Measurements from ENCODE around the gene GPR21. TPM values are rescaled to one million over a fixed set of nuclear protein-coding genes. Genes with fewer than 3 reads are reported as not detected.

The GPR21 gene
- total and polyA plus RNA-seq, 2 of the 13 experiments (the other 11 are each of a cell fraction or from before 2014, with no cell fraction given): 0.29 to 0.32 TPM

DNA sequence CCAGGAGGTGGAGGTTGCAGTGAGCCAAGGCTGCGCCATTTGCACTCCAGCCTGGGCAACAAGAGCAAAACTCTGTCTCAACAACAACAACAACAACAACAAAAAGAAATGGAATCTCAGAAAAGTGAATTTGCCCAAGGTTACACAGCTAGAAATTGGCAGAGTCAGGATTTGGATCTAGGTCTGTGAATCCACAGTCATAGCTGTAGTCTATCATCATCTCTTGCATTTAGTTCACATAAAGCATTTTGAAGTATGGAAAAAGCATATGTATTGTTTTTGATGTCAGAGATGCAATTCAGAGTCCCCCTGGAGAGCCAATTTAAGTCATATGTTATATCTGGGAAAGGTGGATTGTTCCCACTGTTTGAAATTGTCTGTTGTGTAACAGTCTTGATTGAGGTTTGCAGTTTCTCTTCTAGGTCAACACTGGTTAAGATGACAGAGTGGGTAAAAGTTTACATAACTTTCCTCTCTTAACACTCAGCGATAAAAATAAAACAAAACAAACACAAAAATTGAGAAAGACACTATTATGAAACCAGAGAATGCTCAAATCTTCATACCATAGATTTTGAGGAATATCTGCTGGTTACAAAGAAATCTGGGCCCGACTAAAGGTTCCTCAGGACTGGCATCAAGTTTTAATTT, 21.5 kb upstream of the GPR21 start (continued):
- TF ChIP-seq HNRNPK (IDR thresholded peaks at IDR 0.05; ENCODE audit: low read depth, low read length, poor library complexity, severe bottlenecking) (no peak), PITX1 (CRISPR knock-in tag; IDR thresholded peaks at IDR 0.05) (no peak), ATF1 (CRISPR knock-in tag; IDR thresholded peaks at IDR 0.05) (no peak), RXRA (CRISPR knock-in tag; IDR thresholded peaks at IDR 0.05) (no peak), EED (CRISPR knock-in tag; IDR thresholded peaks at IDR 0.05) (no peak), ZNF546 (CRISPR knock-in tag; conservative IDR thresholded peaks at IDR 0.05) (no peak), ISX (CRISPR knock-in tag; conservative IDR thresholded peaks at IDR 0.05) (no peak), SOX5 (CRISPR knock-in tag; IDR thresholded peaks at IDR 0.05; ENCODE audit: borderline replicate concordance) (peak; percentile 79; the same call in 1 of the 2 replicates), RBM22 (optimal IDR thresholded peaks at IDR 0.05; ENCODE audit: low read length) (no peak), MTF1 (CRISPR knock-in tag; IDR thresholded peaks at IDR 0.05) (no peak), ZBTB1 (CRISPR knock-in tag; IDR thresholded peaks at IDR 0.05; ENCODE audit: borderline replicate concordance) (no peak), ZNF816 (CRISPR knock-in tag; IDR thresholded peaks at IDR 0.05; ENCODE audit: borderline replicate concordance) (no peak), KDM6A (CRISPR knock-in tag; IDR thresholded peaks at IDR 0.05; ENCODE audit: low read depth) (no peak), ZNF782 (CRISPR knock-in tag; IDR thresholded peaks at IDR 0.05; ENCODE audit: borderline replicate concordance) (no peak), RAD21 (CRISPR knock-in tag; IDR thresholded peaks at IDR 0.05) (no peak), TARDBP (CRISPR knock-in tag; IDR thresholded peaks at IDR 0.05) (no peak; the same call in 1 of the 2 replicates), NKX3-1 (CRISPR knock-in tag; IDR thresholded peaks at IDR 0.05) (no peak), ZNF552 (CRISPR knock-in tag; IDR thresholded peaks at IDR 0.05; ENCODE audit: borderline replicate concordance) (no peak), ZNF614 (CRISPR knock-in tag; IDR thresholded peaks at IDR 0.05; ENCODE audit: borderline replicate concordance) (no peak)
- TF ChIP-seq, protein P1, sequence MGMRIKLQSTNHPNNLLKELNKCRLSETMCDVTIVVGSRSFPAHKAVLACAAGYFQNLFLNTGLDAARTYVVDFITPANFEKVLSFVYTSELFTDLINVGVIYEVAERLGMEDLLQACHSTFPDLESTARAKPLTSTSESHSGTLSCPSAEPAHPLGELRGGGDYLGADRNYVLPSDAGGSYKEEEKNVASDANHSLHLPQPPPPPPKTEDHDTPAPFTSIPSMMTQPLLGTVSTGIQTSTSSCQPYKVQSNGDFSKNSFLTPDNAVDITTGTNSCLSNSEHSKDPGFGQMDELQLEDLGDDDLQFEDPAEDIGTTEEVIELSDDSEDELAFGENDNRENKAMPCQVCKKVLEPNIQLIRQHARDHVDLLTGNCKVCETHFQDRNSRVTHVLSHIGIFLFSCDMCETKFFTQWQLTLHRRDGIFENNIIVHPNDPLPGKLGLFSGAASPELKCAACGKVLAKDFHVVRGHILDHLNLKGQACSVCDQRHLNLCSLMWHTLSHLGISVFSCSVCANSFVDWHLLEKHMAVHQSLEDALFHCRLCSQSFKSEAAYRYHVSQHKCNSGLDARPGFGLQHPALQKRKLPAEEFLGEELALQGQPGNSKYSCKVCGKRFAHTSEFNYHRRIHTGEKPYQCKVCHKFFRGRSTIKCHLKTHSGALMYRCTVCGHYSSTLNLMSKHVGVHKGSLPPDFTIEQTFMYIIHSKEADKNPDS (CRISPR knock-in tag; IDR thresholded peaks at IDR 0.05): no peak
- TF ChIP-seq, protein P2, sequence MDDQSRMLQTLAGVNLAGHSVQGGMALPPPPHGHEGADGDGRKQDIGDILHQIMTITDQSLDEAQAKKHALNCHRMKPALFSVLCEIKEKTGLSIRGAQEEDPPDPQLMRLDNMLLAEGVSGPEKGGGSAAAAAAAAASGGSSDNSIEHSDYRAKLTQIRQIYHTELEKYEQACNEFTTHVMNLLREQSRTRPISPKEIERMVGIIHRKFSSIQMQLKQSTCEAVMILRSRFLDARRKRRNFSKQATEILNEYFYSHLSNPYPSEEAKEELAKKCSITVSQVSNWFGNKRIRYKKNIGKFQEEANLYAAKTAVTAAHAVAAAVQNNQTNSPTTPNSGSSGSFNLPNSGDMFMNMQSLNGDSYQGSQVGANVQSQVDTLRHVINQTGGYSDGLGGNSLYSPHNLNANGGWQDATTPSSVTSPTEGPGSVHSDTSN (CRISPR knock-in tag; IDR thresholded peaks at IDR 0.05; ENCODE audit: borderline replicate concordance): no peak
- TF ChIP-seq, protein P3, sequence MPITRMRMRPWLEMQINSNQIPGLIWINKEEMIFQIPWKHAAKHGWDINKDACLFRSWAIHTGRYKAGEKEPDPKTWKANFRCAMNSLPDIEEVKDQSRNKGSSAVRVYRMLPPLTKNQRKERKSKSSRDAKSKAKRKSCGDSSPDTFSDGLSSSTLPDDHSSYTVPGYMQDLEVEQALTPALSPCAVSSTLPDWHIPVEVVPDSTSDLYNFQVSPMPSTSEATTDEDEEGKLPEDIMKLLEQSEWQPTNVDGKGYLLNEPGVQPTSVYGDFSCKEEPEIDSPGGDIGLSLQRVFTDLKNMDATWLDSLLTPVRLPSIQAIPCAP (CRISPR knock-in tag; IDR thresholded peaks at IDR 0.05; ENCODE audit: low read depth): no peak
- TF ChIP-seq, protein P4, sequence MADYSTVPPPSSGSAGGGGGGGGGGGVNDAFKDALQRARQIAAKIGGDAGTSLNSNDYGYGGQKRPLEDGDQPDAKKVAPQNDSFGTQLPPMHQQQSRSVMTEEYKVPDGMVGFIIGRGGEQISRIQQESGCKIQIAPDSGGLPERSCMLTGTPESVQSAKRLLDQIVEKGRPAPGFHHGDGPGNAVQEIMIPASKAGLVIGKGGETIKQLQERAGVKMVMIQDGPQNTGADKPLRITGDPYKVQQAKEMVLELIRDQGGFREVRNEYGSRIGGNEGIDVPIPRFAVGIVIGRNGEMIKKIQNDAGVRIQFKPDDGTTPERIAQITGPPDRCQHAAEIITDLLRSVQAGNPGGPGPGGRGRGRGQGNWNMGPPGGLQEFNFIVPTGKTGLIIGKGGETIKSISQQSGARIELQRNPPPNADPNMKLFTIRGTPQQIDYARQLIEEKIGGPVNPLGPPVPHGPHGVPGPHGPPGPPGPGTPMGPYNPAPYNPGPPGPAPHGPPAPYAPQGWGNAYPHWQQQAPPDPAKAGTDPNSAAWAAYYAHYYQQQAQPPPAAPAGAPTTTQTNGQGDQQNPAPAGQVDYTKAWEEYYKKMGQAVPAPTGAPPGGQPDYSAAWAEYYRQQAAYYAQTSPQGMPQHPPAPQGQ (CRISPR knock-in tag; IDR thresholded peaks at IDR 0.05; ENCODE audit: borderline replicate concordance): no peak
- TF ChIP-seq, protein P5, sequence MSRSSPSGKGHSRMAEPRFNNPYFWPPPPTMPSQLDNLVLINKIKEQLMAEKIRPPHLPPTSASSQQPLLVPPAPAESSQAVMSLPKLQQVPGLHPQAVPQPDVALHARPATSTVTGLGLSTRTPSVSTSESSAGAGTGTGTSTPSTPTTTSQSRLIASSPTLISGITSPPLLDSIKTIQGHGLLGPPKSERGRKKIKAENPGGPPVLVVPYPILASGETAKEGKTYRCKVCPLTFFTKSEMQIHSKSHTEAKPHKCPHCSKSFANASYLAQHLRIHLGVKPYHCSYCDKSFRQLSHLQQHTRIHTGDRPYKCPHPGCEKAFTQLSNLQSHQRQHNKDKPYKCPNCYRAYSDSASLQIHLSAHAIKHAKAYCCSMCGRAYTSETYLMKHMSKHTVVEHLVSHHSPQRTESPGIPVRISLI (CRISPR knock-in tag; IDR thresholded peaks at IDR 0.05; ENCODE audit: borderline replicate concordance): no peak
